GM19099 (cell line): ENCODE measurements around the gene ALCAM.

Experiments used
- POLR2A ChIP-seq: IDR thresholded peaks from 3 replicates; pipeline ENCODE4 v1.6.1; 2011; ENCODE audit warnings: low read depth; ENCODE audit not compliant: insufficient read length; ENCODE audit errors: extremely low read depth

ALCAM gene

GRCh38 chr3:105401254-105401653 is 34.5 kb downstream of the ALCAM start:
- TF ChIP-seq POLR2A = no peak

GRCh38 chr3:105401691-105402149 is 35.0 kb downstream of the ALCAM start:
- no peak for TF ChIP-seq POLR2A

- TF ChIP-seq POLR2A = no peak
Observed at GRCh38 chr3:105402287-105402801, 35.6 kb downstream of the ALCAM start.

GRCh38 chr3:105406268-105406667 is 39.6 kb downstream of the ALCAM start:
- TF ChIP-seq POLR2A = no peak

- TF ChIP-seq POLR2A = no peak
Observed at GRCh38 chr3:105409364-105409763, 42.7 kb downstream of the ALCAM start.

GRCh38 chr3:105413343-105413887 is 46.7 kb downstream of the ALCAM start:
- TF ChIP-seq POLR2A = no peak

GRCh38 chr3:105414841-105415240 is 48.1 kb downstream of the ALCAM start:
- no peak for TF ChIP-seq POLR2A

GRCh38 chr3:105415951-105416350 is 49.2 kb downstream of the ALCAM start:
- TF ChIP-seq POLR2A = no peak

GRCh38 chr3:105417525-105418289 is 51.0 kb downstream of the ALCAM start:
- TF ChIP-seq POLR2A = no peak

GRCh38 chr3:105422645-105423044 is 55.9 kb downstream of the ALCAM start:
- TF ChIP-seq POLR2A = no peak

- TF ChIP-seq POLR2A = no peak
Observed at GRCh38 chr3:105423397-105423796, 56.7 kb downstream of the ALCAM start.

- TF ChIP-seq POLR2A = no peak
Observed at GRCh38 chr3:105424412-105425152, 57.9 kb downstream of the ALCAM start.

- TF ChIP-seq POLR2A = no peak
Observed at GRCh38 chr3:105425153-105425502, 58.4 kb downstream of the ALCAM start.

- no peak for TF ChIP-seq POLR2A
Observed at GRCh38 chr3:105427332-105427731, 60.6 kb downstream of the ALCAM start.

- no peak for TF ChIP-seq POLR2A
Observed at GRCh38 chr3:105429034-105429762, 62.5 kb downstream of the ALCAM start.
